Measurements from ENCODE around the gene RPL38.
"Not testable (repeated sequence)": the region's sequence is repeated elsewhere in the genome, so short reads cannot be mapped to it uniquely, and the experiment has no call there.

The RPL38 gene

DNA sequence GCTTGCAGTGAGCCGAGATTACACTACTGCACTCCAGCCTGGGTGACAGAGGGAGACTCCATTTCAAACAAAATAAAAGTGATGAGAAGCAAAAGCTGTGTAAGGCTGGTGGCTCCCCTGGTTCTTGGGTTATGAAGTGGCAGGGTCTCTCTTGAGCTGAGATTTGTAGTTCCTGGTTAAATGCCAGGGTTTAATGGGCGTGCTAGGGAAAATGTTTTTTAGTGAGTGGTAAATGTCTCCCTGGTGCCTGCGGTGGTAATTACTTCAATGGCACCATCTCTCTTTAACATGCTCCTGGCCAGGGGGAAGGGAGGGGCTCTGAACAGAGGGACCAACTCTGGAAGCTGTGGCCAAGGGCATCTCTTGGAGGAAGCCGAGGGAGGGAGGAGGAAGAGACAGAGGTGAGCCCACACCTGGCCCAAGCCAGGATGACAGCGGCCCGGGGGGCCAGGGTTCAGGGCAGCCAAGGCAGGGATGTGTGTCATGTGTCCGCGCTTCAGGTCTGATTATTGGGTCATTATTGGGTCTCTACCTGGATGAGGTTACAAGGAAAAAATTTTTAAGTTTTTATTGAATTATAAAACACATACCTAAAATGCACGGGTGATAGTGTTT, 17.8 kb upstream of the RPL38 start:
- no peak for DNase-seq (ENCODE audit: low spot score)

DNA sequence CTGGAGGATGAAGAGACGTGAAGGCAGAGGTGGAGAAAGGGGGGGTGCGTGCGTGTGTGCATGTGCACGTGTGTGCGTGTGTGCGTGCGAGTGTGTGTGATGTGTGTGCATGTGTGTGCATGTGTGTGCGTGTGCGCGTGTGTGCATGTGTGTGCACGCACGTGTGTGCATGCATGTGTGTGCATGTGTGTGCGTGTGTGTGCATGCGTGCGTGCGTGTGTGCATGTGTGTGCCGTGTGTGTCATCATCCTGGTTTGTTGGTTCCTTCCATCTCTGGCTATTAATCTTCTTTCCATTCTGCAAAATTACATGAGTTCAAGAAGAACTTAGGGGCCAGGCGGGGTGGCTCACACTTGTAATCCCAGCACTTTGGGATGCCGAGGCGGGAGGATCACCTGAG, 17.0 kb upstream of the RPL38 start:
- no peak for DNase-seq (ENCODE audit: low spot score)

DNA sequence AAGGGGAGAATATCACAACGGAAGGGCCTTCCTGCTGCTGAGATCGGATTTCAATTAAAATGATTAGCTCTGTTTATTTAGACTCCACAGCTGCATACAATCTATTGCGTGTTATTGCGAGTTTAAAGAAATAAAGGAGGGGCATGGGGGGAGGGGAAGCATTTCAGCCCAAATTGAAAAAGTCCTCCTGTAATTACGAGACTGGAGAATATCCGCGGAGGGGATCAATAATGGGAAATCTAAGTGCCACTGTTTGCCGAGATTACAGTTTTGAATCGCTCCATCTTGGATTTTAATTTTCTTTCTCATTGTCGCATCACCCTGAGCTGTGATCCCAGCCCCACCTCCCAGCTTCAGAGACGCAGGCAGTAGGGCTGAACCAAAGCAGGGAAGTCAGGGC, 15.7 kb upstream of the RPL38 start:
- no peak for DNase-seq (ENCODE audit: low spot score)

DNA sequence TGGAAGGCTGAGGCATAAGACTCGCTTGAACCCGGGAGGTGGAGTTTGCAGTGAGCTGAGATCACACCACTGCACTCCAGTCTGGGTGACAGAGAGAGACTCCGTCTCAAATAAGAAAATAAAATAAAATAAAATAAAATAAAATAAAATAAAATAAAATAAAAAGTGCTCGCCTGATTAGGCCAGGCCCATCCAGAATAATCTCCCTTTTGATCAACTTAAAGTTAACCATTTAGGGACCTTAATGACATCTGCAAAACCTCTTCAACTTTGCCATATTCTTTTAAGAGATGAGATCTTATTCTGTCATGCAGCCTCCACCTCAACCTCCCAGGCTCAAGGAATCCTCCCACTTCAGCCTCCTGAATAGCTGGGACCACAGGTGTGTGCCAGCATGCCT, 14.8 kb upstream of the RPL38 start:
- DNase-seq (ENCODE audit: low spot score): not testable (repeated sequence)

DNA sequence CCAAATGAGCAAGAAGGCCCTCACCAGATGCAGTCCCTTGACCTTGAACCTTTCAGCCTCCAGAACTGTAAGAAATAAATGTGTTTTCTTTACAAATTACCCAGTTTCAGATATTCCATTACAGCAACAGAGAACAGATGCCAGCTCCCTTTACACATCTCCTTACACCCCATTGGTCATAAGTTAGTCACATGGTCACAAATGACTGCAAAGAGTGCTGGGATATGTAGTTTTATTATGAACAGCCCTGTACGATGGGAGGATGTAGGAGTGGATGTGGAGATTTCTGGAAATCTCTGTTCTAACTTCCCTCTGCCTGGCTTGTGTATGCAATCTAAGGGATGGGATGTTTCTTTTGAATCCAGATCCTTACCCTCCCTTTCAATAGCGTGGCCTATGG, 13.3 kb upstream of the RPL38 start:
- no peak for DNase-seq (ENCODE audit: low spot score)

DNA sequence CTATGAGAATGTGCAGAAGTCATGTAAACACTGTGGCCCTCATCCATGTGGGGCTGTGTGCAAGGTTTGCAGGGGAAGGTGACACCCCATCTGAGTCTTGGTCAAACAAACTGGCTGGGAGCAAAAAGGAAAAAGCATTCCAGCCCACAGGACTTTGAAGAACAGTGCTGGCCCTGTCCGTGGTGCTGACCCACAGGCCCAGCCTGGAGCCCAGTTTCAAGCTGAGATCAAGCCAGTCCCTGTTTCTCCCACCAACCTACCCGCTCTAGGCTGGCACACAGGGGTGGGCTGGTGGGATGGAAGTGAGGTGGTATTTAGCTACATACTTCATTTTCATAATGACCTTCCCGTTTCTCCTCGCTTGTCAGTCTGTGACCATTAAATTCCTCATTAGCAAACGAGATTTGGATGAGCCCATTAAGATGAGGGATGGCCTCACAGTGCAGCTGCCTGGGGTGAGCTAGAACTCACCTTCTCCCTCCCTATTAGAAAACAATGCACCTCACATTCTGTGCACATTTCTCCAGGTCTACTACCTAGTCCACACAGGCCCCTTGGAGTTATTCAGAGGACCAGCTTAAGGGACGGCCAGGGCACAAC, 12.6 kb upstream of the RPL38 start:
- DNase-seq (ENCODE audit: low spot score): peak; percentile 82

DNA sequence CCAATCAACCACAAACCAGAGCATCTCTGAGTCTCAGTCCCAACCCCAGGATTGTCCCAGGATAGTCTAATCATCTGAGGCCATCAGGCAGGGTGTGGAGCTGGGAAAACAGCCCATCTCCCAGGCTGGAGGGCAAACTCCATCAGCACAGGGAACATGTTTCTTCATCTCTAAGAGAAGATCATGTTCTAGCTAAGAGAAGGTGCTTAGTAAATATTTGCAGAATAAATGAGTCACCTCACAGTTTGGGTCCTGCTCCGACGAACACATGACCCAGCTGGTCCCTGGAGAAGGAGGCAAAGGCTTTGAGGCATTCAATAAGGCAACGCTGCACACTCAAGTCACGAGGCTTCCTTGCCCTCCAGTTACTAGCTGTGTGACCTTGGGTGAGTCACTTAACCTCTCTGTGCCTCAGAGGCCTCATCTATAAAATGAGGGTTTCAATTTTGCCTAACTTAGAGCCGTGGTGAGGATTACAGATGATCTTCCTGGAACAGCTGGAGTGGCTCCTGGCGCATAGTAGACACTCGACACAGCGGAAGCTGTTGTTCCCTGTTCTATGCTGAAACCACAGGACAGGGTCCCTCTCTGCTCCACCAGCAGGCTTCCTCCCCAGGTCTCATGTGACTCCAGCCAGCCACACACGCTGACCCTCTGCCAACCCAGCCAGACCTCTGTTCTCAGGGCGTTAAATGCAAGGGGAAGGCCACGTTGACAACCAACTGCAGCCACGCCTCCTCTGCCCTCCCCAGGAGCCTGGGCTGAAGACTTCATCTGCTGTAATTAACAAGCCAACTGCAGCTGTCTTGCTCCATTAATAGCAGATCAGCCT, 10.3 kb upstream of the RPL38 start:
- no peak for DNase-seq (ENCODE audit: low spot score)

DNA sequence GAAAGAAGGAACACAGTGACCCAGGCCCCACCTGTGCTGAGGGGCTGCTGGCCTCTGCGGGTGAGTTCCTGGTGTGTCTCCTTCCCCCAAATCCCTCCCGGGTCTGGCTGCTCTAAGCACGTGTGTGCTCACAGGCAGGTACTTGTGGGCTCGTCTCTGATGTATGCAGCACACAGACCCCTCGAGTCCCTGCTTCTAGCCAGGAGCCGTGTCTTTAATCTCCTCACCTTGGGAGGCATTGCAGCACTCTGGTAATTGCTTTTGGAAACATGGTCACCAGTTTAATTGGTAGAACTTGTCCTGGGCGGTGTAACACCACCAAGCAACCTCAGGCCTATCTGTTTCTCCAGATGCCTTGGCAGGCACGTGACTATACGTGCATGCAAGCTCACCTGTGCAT, 8.8 kb upstream of the RPL38 start:
- no peak for DNase-seq (ENCODE audit: low spot score)

DNA sequence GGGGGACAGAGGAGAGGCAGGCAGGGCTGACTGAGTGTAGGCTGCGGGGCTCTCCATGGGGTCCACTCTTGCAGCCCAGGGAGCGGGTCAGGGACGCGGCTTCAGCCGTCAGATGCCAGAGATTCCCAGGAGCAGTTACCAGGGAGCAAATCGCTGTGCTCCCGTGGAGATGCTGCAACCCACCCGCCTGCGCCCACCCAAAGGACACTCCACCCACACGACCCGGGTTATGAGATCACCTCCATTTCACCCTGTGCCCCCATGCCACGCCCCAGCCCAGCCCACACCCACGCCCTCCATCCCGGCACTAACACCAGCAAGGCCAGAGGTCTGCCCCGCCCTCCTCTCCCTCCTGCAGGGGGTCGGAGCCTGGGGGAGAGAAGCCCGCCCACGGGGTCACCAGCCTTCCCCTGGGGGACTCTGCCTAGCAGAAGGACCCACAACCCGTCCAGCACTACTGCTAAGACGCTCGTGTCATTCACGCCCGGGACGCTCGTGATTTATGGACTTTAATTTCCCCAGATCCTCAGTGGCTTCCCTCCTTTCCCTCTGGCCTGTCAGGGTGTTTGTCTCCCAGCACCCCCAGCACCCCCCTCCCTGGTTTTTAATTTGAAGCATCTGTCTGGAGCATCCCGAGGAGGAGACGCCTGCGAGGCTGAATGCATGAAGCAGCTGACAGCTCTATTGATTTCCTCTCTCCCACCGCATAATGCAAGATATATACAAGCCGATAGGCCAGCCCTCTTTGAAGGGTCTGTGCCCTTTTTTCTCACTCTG, 6.7 kb upstream of the RPL38 start:
- DNase-seq (ENCODE audit: low spot score): no peak

DNA sequence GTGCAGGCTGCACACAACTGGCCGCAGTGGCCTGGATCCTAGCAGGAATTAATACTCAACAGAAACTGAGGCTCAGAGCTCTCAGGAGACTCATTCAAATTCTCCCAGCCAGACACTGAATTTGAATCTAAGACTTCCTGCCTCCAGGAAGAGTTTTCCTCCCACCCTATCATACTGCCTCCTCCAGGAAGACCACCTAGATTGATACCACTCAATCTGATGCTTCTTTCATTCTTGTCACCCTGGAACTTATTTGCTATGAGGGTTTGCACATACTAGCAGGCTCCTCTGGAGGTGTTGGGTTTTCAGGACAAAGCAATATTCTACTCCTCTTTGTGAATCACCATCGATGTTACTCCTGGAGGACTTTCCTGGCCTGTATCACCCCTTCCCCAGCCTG, 5.7 kb upstream of the RPL38 start:
- DNase-seq (ENCODE audit: low spot score): no peak

DNA sequence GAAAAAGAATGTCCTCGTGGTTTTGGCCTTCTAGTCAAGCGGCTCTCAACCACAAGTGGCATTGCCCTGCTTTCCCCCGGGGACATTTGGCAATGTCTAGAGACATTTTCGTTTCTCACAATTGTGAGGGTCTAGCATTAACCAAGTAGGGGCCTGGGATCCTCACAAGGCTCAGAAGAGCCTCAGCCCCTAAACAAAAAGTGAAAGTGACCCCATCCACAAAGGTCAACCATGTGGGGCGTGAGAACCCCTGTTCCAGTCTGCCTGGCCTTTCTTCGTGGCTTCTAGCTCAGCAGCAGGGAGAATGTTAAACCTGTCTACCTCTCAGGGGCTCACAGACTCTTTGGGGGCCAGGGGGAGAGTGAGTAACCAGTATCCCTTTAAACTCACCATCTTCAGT, 4.8 kb upstream of the RPL38 start:
- DNase-seq (ENCODE audit: low spot score): no peak

DNA sequence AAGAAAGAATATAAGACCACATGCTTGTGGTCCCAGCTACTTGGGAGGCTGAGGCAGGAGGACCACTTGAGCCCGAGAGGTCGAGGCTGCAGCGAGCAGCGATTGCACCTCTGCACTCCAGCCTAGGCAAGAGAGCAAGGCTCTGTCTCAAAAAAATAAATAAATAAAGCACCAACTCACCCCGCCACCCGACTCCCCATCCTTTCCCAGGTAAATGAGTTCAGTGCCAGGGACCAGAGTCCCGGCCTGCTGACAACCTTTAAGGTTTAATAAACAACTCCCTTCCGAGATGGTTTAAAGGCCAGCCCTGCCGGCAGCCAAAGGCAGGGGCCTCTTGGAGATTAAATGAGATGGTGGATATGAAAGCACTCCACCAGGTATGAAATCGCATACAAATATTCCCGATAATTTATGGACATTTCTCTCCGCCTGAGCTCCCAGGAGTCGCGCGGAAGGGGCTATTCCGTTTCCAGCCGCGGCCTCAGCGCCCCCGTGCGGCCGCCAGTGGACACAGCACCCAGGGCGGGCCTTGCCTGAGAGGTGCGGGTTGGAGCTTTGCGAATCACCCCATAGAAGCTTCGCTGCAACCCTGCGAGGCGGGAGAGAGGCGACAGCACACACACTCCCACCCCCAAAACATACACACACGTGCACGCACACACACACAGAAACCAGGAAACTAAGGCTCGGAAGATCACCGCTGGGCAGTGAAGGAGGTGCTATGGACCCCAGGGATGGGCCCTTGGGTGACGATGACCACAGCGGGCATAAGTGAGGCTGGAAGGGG, 4.0 kb upstream of the RPL38 start:
- peak; percentile 91 for DNase-seq (ENCODE audit: low spot score)

DNA sequence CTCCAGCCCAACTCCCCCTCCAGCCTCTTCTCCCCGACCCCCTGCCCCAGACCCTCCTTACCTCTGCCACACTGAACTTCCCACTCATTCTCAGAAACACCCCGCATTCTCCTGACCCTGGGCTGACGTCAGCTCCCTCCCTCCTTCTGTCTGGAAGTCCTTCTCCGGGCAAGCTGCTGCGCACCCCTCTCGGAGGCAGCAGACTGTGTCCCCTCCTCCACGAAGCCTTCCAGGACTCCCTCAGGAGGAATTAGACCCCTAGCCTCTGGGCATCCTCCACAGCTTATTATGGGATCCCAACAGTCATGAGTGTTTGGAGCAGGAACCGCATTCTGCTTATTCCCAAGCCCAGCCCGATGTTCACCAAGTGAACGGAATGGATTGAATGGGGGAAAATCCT, 3.4 kb upstream of the RPL38 start:
- no peak for DNase-seq (ENCODE audit: low spot score)

DNA sequence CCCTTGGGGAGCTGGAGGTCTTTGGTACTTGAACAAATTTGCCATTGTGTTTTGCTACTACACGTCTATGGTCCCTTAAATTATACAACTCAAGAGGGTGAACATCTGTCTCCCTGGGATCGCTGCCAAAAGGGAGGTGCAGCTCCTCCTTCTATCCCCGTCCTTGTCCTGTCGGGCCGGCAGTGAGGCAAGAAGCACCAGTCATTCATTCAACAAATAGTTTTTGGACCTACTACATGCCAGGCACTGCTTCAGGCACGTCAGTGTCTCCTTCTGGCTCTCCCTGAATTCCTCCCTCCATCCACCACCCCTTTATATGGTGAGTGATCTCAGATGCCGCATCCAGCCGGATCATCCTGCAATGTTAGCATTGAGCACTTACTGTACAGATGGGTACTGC, 2.2 kb upstream of the RPL38 start:
- DNase-seq (ENCODE audit: low spot score): no peak

DNA sequence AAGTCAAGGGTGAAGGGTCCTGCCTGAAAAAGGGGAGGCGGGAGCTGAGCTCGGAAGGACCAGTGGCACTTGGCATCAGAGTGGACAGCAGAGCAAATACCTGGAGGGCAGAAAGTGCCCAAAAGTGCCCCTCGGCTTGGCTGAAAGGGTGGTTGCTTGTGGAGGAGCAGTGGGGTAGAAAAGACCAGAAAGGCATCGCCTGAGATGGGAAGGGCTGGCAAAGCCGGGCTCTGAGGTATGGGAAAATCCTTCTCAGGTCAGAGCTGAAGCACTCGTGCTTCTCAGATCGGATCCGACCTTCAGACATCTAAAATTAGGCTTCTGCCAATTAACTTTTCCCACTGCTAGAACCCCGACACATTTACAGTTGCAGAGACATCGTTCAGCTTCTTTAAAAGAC, 1.5 kb upstream of the RPL38 start:
- no peak for DNase-seq (ENCODE audit: low spot score)

DNA sequence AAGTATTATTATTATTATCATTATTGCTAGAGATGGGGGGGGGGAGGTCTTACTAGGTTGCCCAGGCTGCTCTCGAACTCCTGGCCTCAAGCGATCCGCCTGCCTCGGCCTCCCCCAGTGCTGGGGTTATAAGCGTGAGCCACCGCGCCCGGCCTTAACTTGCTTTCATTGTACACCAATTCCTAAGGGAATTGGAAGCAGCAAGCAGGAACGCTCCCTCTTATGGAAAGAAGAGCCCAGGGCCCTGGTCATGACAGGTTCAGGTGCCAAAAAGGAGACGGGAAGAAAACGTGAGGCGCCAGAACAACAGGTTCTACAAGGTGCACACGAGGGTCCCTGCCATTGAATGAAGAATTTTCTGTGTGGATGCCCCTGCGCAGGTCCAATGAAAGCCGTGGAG, 540 bp upstream of the RPL38 start:
- DNase-seq (ENCODE audit: low spot score): no peak

DNA sequence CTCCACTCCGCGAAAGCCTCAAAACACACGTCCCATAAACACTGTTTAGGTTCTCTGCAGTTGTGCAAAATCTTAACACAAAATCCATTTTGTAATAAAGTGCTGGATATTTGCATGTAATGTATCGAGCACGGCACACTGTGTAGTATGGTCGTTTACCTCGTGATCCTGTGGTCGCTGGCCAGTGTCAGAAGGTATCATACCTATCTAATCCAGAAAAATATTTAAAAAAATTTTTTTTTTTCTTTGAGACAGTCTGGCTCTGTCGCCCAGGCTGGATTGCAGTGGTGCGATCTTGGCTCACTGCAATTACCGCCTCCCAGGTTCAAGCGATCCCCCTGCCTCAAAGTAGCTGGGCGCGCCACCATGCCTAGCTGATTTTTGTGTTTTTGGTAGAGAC, 996 bp downstream of the RPL38 start:
- no peak for DNase-seq (ENCODE audit: low spot score)

DNA sequence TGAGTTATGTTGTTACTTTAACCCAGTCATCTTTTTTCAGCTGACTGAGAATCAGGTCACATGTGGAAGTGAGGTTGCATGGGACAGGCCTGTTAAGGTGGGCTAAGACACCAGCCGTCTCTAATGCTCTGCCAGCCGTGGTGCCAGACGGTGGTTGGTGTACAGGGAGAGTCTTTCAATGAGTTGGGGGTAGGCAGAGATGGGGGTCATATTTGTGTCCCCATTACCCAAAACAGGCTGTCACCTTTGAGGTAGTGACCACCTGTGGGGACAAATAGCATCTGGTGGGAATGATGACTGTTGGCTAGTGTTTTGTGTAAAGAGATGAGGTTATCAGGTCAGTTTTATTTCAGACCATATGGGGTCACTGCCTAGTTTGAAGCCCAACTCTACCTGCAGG, 1.8 kb downstream of the RPL38 start:
- DNase-seq (ENCODE audit: low spot score): no peak

DNA sequence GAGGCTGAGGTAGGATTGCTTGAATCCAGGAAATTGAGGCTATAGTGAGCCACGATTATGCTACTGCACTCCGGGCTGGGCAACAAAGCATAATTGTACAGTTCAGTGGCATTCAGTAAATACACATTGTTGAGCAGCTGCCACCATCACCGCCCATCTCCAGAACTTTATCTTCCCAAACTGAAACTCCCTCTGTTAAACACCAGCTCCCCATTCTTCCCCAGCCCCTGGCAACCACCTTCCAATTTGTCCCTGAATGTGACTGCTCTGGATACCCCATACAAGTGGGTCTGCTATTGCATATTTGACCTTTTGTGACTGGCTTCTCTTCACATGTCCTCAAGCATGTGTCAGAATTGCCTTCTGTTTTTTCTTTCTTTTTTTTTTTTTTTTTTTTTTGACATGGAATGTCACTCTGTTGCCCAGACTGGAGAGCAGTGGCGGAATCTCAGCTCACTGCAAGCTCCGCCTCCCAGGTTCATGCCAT, 2.9 kb downstream of the RPL38 start:
- DNase-seq (ENCODE audit: low spot score): no peak

DNA sequence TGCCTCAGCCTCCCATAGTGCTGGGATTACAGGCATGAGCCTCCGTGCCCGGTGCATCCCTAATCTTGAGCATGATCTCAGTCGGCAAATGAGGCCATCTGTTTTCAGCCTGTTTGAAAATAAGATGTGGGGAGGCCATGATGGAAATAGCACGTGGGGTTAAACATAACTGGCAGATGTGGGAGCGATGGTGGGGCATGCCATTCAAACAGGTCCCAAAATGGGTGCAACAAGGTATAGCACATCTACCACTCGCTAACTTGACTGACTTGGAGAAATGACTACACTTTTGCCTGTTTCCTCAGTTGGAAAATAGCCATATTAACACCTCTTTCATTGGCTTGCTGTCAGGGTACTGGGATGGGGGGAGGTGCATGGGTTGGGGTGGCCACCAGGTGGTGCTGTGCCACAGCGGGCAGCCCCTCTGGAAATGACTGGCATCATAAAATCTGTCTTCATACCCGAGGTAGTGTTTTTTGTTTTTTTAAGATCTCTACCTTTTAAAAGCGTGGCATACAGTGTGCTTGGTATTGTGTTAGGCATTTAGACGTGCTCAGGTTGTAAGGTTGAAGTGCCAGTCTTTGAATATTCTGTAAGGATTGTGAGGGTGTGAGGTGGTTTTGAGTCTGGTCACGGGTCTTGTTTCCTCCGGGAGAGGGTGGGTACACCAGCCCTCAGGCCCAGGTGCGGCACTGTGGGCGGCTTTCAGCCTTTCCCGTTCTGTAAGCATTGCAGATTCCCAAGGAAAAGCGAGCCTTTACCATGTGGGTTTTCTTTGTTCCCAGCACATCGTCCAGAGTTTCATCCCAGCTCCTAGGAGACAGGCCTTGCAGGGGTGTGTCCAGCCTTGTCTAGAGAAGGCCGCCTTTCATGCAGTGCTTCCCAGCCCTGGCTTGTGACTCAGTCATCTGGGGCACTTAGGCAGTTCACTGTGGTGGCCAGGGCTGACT, 7.0 kb downstream of the RPL38 start:
- peak; percentile 87 for DNase-seq (ENCODE audit: low spot score)
